Glutamatergic neuron (in vitro differentiated cells): ENCODE results near the gene RASAL2. TPM values are rescaled to one million over a fixed set of nuclear protein-coding genes. Genes with fewer than 3 reads are reported as not detected.

Source experiments
- DNase-seq: peaks from one replicate; pipeline ENCODE4 v3.0.0; 2022
- H3K27ac Mint-ChIP-seq: one replicate; pipeline ENCODE4 v1.8.0; 2020; ENCODE audit warnings: mild to moderate bottlenecking, mixed read lengths, inconsistent platforms; ENCODE audit not compliant: unreplicated experiment
- H3K27me3 Mint-ChIP-seq: one replicate; pipeline ENCODE4 v1.8.0; 2020; ENCODE audit warnings: mild to moderate bottlenecking, moderate library complexity, mixed read lengths, inconsistent platforms; ENCODE audit not compliant: unreplicated experiment
- H3K36me3 Mint-ChIP-seq: one replicate; pipeline ENCODE4 v1.8.0; 2020; ENCODE audit warnings: mild to moderate bottlenecking, mixed read lengths, inconsistent platforms; ENCODE audit not compliant: unreplicated experiment
- H3K4me1 Mint-ChIP-seq: one replicate; pipeline ENCODE4 v1.8.0; 2020; ENCODE audit warnings: mild to moderate bottlenecking, low read depth, mixed read lengths, inconsistent platforms; ENCODE audit not compliant: unreplicated experiment
- H3K4me3 Mint-ChIP-seq: one replicate; pipeline ENCODE4 v1.8.0; 2020; ENCODE audit warnings: mild to moderate bottlenecking, mixed read lengths, inconsistent platforms; ENCODE audit not compliant: unreplicated experiment
- H3K9me3 Mint-ChIP-seq: one replicate; pipeline ENCODE4 v1.8.0; 2020; ENCODE audit warnings: mild to moderate bottlenecking, moderate library complexity, mixed read lengths, inconsistent platforms; ENCODE audit not compliant: unreplicated experiment
- total RNA-seq: library from RNA; stranded (reverse); fragmentation: NEBNext Ultra II Directional; extraction: Animal tissue kit (Norgen Biotek cat#: 25700); gene quantifications from one replicate; pipeline ENCODE4 v1.2.1, GENCODE V29; 2021; ENCODE audit not compliant: unreplicated experiment
- TF ChIP-seq, protein P1 (sequence below): fragments of 200-600 bp; sonication (generic); IDR thresholded peaks from one replicate; pipeline ENCODE4 v1.5.0; 2021; ENCODE audit not compliant: partially characterized antibody, unreplicated experiment

RASAL2 gene
- total RNA-seq, 1 donor from 2014 or later = 12.4 TPM

DNA sequence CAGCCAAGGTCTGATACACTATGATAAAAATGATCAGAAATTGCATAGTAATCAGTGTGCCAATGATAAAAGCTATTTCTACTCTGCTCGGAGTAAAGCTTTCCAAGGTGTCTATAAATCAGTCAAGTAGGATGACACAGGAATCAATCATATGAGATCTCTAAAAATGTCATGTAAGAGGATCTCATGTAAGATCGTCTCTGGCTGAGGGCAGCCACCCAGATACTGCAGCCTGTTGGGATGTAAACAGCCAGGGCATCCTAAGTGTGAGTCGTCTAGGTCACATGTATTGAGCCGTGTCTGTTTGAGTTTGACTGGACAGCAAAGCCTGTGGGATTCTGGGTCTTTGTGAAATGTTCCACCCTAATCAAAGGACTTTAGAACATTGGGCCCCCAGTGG is 416.3 kb downstream of the RASAL2 start:
- H3K4me1 Mint-ChIP-seq = peaks cover 7% of the 10 kb centered on the region
- H3K27me3 Mint-ChIP-seq = no peaks in the 10 kb centered on the region
- no peak overlapping the region for H3K27ac Mint-ChIP-seq
- H3K9me3 Mint-ChIP-seq = no peaks in the 10 kb centered on the region
- H3K4me3 Mint-ChIP-seq = no peak overlapping the region
- H3K36me3 Mint-ChIP-seq = no peaks in the 10 kb centered on the region
- TF ChIP-seq, protein P1, sequence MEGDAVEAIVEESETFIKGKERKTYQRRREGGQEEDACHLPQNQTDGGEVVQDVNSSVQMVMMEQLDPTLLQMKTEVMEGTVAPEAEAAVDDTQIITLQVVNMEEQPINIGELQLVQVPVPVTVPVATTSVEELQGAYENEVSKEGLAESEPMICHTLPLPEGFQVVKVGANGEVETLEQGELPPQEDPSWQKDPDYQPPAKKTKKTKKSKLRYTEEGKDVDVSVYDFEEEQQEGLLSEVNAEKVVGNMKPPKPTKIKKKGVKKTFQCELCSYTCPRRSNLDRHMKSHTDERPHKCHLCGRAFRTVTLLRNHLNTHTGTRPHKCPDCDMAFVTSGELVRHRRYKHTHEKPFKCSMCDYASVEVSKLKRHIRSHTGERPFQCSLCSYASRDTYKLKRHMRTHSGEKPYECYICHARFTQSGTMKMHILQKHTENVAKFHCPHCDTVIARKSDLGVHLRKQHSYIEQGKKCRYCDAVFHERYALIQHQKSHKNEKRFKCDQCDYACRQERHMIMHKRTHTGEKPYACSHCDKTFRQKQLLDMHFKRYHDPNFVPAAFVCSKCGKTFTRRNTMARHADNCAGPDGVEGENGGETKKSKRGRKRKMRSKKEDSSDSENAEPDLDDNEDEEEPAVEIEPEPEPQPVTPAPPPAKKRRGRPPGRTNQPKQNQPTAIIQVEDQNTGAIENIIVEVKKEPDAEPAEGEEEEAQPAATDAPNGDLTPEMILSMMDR = no peak
- DNase-seq = no peak

DNA sequence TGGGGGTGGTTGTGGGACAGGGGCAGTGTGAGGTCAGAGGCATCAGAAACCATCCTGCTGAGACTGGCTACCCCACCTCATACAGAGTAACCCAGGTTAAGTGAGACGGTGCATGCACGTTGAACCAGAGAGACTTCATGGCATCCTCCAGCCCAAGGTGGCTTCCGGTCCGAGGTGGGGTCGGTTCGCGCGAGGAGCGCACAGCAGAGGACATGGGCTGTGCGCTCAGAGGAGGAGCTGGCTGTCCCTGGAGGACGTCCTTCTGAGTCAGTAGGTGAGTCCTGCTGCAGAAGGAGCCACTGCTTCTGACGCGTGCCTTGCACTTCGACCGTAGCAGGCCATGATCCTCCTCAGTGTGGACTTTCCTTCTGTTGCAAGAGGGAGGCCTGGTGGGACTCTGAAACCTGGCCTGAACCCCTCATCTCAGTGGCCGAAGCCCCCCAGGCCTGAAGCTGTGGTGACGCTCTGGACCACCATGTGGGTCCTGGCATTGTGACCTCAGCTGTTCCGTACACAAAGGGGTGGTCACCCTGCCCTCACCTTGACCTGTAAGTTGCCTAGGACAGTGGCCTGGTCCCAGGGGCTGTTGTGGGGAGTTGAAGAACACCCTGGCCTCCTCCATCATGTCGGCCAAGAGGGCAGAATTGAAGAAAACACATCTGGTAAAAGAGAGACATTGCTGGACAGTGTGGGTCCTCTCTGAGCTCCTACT is 418.8 kb downstream of the RASAL2 start, which contains the start of gene TEX35:
TEX35 (plus strand) TSS at position 544 of the 712 bp plus-strand sequence; CDS start at position 624, 80 bp downstream.
- peaks cover 7% of the 10 kb centered on the region for H3K4me1 Mint-ChIP-seq
- TF ChIP-seq, protein P1 = no peak
- H3K4me3 Mint-ChIP-seq = no peak within 1 kb of the TSS
- DNase-seq = no peak
- H3K9me3 Mint-ChIP-seq = no peaks in the 10 kb centered on the region
- no peaks in the 10 kb centered on the region for H3K27me3 Mint-ChIP-seq
- no peaks in the 10 kb centered on the region for H3K36me3 Mint-ChIP-seq
- H3K27ac Mint-ChIP-seq = no peak within 1 kb of the TSS

DNA sequence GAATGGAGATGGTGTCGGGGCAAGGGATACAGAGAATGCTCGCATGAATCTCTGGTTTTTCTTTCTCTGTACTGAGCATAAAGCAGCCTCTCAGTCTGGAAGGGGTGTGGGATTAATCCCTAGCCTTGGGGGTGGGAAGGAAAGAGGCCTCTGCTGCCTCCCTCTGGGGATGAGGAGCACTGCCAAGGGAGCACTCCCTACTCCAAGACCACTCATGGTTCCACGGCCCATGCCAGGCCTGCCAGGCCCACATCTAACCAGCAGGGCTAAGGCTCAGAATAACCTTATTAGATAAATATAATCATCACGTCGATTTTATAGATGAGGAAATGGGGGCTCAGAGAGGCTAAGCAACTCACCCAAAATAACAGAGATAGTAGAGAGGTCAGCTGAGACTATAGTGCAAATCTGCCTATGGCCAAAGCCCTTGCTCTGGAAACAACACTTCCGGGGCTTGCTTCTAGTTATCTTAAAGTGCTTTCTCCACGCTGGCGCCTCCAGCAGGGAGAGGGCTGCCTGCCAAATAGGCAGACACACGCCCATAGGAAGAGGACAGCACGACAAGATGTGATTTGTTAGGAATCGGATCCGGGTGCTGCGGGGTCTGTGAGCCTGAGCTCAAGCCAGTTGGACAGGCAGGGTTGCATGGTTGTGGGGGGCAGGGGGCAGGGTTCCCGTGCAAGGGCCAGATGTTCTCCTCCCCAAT is 419.5 kb downstream of the RASAL2 start:
- no peak overlapping the region for H3K4me3 Mint-ChIP-seq
- no peak for DNase-seq
- no peak overlapping the region for H3K27ac Mint-ChIP-seq
- no peaks in the 10 kb centered on the region for H3K27me3 Mint-ChIP-seq
- H3K9me3 Mint-ChIP-seq = no peaks in the 10 kb centered on the region
- H3K36me3 Mint-ChIP-seq = no peaks in the 10 kb centered on the region
- TF ChIP-seq, protein P1 = no peak
- peaks cover 7% of the 10 kb centered on the region for H3K4me1 Mint-ChIP-seq

DNA sequence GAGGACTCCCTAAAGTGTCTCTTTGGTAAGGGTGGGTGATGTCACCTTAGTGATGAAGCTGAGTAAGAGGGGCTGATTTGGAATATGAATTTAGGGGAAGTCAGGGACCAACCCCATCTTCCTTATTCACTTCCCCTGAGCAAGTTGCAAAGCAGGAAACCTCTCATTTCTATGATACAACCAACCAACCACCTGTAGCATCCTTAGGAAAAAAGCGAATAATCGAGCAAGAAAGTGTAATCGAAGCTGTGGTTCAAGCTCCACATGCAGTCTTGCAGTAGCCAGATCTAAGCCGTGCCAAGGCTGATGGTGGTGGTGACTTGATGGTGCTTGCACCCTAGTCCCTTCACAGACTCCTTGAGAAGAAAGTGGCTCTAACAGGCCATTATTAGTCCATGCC is 422.2 kb downstream of the RASAL2 start:
- DNase-seq = no peak
- TF ChIP-seq, protein P1 = no peak
- Mint-ChIP-seq H3K4me1 (peaks cover 13% of the 10 kb centered on the region), H3K27ac (no peak overlapping the region), H3K27me3 (no peaks in the 10 kb centered on the region), H3K36me3 (no peaks in the 10 kb centered on the region), H3K4me3 (no peak overlapping the region), H3K9me3 (no peaks in the 10 kb centered on the region)

DNA sequence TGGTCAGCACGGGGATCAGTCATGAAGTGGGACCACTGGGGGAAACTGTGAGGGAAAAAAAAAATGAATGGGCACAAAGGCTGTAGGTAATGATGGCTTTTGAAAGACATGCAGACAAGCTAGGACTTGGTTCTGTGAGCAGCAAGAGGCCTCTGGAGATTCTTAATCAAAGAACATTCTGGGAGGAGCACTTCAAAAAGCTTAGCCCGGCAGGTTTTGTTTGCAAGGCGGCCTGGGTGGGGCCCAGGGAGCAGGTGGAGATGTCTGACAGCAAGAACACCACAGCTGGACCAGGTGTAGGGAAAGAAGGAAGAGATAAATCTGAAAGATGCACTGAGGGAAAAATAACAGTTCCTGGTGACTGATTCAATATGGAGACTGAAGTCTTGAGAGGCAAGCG is 425.0 kb downstream of the RASAL2 start:
- DNase-seq = no peak
- H3K9me3 Mint-ChIP-seq = no peaks in the 10 kb centered on the region
- TF ChIP-seq, protein P1 = no peak
- no peak overlapping the region for H3K4me3 Mint-ChIP-seq
- no peaks in the 10 kb centered on the region for H3K27me3 Mint-ChIP-seq
- no peak overlapping the region for H3K27ac Mint-ChIP-seq
- no peaks in the 10 kb centered on the region for H3K36me3 Mint-ChIP-seq
- H3K4me1 Mint-ChIP-seq = peaks cover 12% of the 10 kb centered on the region
